K562 (cell line): ENCODE measurements around the gene MTIF3.

Experiments
- RBM22 ChIP-seq: fragments of 200-400 bp; formaldehyde crosslinking; IDR thresholded peaks from 2 replicates; pipeline ENCODE4 v1.6.1; 2018; ENCODE audit warnings: low read length, low read depth; ENCODE audit not compliant: poor library complexity, severe bottlenecking
- SMAD1 ChIP-seq: fragments of 150-350 bp; IDR thresholded peaks from 2 replicates; pipeline ENCODE4 v1.6.1; 2014; ENCODE audit warnings: low read length, low read depth; ENCODE audit not compliant: partially characterized antibody
- SMC3 ChIP-seq: conservative IDR thresholded peaks from 2 replicates; pipeline ENCODE4 v1.6.1; 2011; ENCODE audit warnings: low read depth, low read length, improper control_type of control experiment; ENCODE audit not compliant: insufficient read depth
- TFAM ChIP-seq: fragments of 250-450 bp; sonication (Bioruptor Pico); conservative IDR thresholded peaks from 2 replicates; pipeline ENCODE4 v1.5.0; 2021; ENCODE audit warnings: mild to moderate bottlenecking, moderate library complexity
- TF ChIP-seq, protein P1 (sequence below), 3 experiments: IDR thresholded peaks in 2 of 3; conservative IDR thresholded peaks in 1 of 3; 2 replicates each; pipeline ENCODE4 v1.5.1; 2011 to 2012; ENCODE audit warnings: low read length in 3 of 3, mild to moderate bottlenecking in 3 of 3, control low read depth in 2 of 3, improper control_type of control experiment in 1 of 3, inconsistent platforms in 1 of 3, low read depth in 1 of 3, mixed read lengths in 1 of 3, moderate library complexity in 1 of 3; ENCODE audit not compliant: insufficient read depth in 2 of 3

DNA sequence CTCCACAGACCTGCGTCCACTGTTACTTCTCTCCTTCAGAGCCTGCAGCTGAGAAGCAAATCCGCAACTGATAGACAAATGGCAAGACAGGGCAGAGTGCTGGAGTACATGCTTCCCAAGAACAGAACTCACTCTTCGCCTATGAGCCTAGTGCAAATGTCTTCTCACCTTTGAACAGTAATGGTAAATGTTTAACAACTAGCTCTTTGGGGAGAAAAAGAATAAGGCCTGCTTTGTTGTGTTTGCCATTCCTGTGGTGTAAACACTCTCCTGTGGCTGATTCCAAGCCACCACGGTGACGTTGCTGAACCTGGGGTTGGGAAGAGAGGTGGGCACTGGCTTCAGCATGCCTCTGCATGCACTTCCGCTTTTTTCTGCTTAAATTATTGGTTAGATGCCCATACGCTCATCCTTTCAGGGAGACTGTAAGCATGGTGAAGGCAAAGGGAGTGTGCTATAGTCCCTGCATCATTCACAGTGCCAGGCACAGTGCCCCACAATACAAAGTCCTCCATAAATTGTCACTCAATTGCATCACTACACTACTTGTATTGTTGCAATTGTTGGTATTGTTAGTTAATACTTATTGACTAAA is 54.0 kb downstream of the MTIF3 start:
- TF ChIP-seq RBM22 (no peak), SMC3 (no peak), TFAM (no peak), SMAD1 (no peak)
- TF ChIP-seq, protein P1, sequence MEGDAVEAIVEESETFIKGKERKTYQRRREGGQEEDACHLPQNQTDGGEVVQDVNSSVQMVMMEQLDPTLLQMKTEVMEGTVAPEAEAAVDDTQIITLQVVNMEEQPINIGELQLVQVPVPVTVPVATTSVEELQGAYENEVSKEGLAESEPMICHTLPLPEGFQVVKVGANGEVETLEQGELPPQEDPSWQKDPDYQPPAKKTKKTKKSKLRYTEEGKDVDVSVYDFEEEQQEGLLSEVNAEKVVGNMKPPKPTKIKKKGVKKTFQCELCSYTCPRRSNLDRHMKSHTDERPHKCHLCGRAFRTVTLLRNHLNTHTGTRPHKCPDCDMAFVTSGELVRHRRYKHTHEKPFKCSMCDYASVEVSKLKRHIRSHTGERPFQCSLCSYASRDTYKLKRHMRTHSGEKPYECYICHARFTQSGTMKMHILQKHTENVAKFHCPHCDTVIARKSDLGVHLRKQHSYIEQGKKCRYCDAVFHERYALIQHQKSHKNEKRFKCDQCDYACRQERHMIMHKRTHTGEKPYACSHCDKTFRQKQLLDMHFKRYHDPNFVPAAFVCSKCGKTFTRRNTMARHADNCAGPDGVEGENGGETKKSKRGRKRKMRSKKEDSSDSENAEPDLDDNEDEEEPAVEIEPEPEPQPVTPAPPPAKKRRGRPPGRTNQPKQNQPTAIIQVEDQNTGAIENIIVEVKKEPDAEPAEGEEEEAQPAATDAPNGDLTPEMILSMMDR (IDR thresholded peaks at IDR 0.05 in 2 of 3, conservative IDR thresholded peaks at IDR 0.05 in 1 of 3; ENCODE audit: insufficient read depth in 2 of 3, low read depth in 1 of 3, low read length in 3 of 3) = no peak
